AG20443 (cell line): ENCODE measurements around the gene SPAG9.

Source experiments
- DNase-seq: peaks from one replicate; pipeline ENCODE4 v3.0.0; 2012; ENCODE audit warnings: low spot score, mixed read lengths

Gene SPAG9

GRCh38 chr17:50917418-50917743, 203.3 kb downstream of the SPAG9 start:
- no peak for DNase-seq

DNA sequence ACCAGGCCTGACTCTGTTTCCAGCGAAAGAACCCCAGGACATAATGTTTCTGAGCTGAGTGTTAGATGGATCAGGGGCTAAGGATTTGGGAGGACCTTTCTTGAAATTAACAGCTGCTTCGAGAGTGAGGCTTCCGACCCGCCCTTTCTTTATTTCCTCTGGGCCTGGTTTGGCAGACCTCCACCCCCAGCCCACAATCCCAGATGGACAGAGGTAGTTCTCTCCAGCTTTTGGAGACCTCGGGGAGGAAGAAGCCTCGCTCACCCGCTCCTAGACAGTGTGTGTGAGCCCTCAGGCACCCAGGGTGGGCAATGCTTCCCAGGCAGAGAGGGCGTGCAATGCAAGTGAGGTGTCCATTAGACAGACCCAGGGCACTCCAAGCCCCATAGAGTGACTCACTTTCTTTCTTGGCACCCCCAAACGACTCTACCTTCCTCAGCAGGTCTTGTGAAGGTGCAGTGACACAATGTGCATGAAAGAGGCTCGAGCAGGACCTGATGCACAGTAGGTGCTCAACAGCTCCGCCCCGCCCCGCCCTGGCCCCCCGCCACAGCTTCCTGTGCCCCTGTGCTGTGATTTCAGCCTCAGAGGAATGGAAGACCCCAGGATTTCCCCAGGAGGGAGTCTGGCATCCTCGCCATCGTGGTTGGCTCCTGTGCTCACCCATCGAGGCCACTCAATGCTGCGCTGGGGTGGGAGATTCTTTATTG, 203.8 kb downstream of the SPAG9 start:
- DNase-seq = no peak

DNA sequence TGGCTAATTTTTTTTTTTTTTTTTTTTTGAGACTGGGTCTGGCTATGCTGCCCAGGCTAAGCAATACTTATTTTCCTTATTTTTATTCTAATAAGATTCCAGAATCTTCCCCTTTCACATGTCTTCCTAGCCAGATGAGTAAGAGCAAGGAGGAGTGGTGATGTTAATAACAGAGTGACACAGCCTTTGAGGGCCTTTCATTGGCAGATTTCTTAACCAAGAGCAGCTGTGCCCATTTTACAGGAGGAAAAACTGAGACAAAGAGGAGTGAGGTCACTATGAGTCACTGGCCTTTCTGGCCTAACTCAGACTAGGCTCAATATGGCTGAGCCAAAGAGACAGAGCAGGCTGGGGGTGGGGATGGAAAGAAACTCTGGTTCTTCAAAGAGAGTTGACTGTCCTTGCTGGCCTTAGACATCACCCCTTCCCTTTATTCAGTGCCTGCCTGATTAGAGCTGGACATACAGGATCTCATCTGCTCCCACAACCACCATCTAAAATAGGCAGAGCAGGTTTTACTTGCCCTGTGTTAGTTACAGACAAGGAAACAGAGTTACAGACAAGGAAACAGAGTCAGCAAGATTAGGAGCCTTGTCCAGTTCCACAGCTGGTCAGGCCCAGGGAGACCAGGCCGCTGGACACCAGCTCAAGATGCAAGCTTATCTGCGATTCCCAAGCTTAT, 204.5 kb downstream of the SPAG9 start:
- no peak for DNase-seq

GRCh38 chr17:50914505-50915063, 206.1 kb downstream of the SPAG9 start:
- no peak for DNase-seq

DNA sequence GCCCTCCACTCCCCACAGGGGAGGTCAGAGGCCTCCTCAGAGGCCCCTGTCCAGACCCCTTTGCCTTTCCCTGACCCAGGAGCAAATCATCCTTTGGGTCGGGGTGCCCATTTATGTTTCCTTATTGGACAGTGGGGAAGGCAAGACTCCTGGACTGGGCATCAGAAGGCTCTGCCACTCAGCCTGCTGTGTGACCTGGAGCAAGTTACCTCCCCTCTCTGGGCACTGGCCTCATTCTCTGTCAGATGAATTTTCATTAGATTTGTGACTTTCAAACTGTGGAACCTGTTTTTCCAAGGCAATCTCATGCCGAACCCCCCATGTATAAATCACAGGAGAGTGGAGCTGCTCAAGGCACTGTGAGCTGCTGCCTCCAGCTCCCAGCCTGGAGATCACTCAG, 207.5 kb downstream of the SPAG9 start:
- no peak for DNase-seq
